HG03196 (cell line): ENCODE data around the gene KATNAL1.

Experiments
- ATAC-seq: cut with Tn5 transposase; IDR thresholded peaks from one replicate; pipeline ENCODE4 v1.9.1; 2021; ENCODE audit not compliant: unreplicated experiment

Gene KATNAL1

GRCh38 chr13:30170569-30170968, 136.8 kb downstream of the KATNAL1 start:
- no peak for ATAC-seq

- ATAC-seq: no peak
Observed at GRCh38 chr13:30169442-30169841, 137.9 kb downstream of the KATNAL1 start.

GRCh38 chr13:30165796-30166195, 141.6 kb downstream of the KATNAL1 start:
- no peak for ATAC-seq

- no peak for ATAC-seq
Observed at GRCh38 chr13:30165071-30165470, 142.3 kb downstream of the KATNAL1 start.

GRCh38 chr13:30164146-30164545, 143.2 kb downstream of the KATNAL1 start:
- no peak for ATAC-seq

- ATAC-seq: no peak
Observed at GRCh38 chr13:30163441-30163840, 143.9 kb downstream of the KATNAL1 start.

GRCh38 chr13:30159446-30159839, 147.9 kb downstream of the KATNAL1 start:
- ATAC-seq: no peak

GRCh38 chr13:30158774-30159445, 148.4 kb downstream of the KATNAL1 start:
- no peak for ATAC-seq

GRCh38 chr13:30157616-30157993, 149.7 kb downstream of the KATNAL1 start:
- no peak for ATAC-seq

- ATAC-seq: no peak
Observed at GRCh38 chr13:30156826-30157615, 150.3 kb downstream of the KATNAL1 start.

- ATAC-seq: no peak
Observed at GRCh38 chr13:30156270-30156669, 151.1 kb downstream of the KATNAL1 start.

GRCh38 chr13:30154931-30155330, 152.4 kb downstream of the KATNAL1 start:
- no peak for ATAC-seq

- no peak for ATAC-seq
Observed at GRCh38 chr13:30154531-30154930, 152.8 kb downstream of the KATNAL1 start.

- ATAC-seq: no peak
Observed at GRCh38 chr13:30153545-30154426, 153.6 kb downstream of the KATNAL1 start.
